ENCODE data around the gene METTL13.

- TF ChIP-seq POLR2A (IDR thresholded peaks at IDR 0.05) (no peak), CTCF (IDR thresholded peaks at IDR 0.05) (no peak)
Measured at GRCh38 chr1:171753685-171754352, 27.6 kb upstream of the METTL13 start.
